ENCODE measurements around the gene FYB1. TPM values are rescaled to one million over a fixed set of nuclear protein-coding genes. Genes with fewer than 3 reads are reported as not detected.

The FYB1 gene
- total RNA-seq, 1 experiment from 2014 or later = 1.3 TPM

DNA sequence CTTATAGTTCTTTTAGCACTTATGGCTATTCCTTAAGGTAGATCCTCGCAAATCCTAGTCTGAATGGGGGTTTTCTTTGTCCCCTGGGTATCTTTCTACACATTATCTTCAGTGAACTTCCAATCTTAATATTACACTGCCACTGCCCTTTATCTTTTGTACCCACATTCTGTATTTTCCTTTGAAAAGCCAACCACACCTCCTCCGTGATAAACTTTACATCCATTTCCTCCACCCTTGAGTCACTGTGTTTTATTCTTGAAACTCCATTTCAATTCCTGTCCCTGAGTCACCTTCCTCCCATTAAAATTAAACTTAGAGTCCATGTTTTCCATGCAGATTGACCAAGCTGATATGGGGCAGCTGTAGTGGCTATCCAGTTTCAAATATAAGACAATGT, 102.0 kb downstream of the FYB1 start:
- no peak for DNase-seq
- CTCF ChIA-PET = no interaction called here
- intact Hi-C loops (cut with micrococcal nuclease; ENCODE audit: unreplicated experiment) = no loop called here
- Histone ChIP-seq H3K27me3 (replicated peaks; ENCODE audit: control insufficient read depth, insufficient read depth, low read length) (peaks cover 1% of the 10 kb centered on the region; the same call in 1 of the 2 replicates), H3K9me3 (no peaks in the 10 kb centered on the region), H3K4me3 (ENCODE audit: low read depth, low read length) (no peak overlapping the region), H3K36me3 (ENCODE audit: control insufficient read depth, insufficient read depth, low read length) (no peaks in the 10 kb centered on the region), H3K4me1 (no peaks in the 10 kb centered on the region; the same call in 1 of the 2 replicates)
- Mint-ChIP-seq H3K27ac (ENCODE audit: unreplicated experiment) (no peak overlapping the region), H3K4me1 (ENCODE audit: low read depth, unreplicated experiment) (peaks cover 7% of the 10 kb centered on the region), H3K4me3 (ENCODE audit: unreplicated experiment) (no peak overlapping the region), H3K27me3 (ENCODE audit: insufficient read depth, unreplicated experiment) (peaks cover 2% of the 10 kb centered on the region), H3K9me3 (ENCODE audit: unreplicated experiment) (no peaks in the 10 kb centered on the region), H3K36me3 (ENCODE audit: insufficient read depth, unreplicated experiment) (no peaks in the 10 kb centered on the region)
- TF ChIP-seq, protein P1, sequence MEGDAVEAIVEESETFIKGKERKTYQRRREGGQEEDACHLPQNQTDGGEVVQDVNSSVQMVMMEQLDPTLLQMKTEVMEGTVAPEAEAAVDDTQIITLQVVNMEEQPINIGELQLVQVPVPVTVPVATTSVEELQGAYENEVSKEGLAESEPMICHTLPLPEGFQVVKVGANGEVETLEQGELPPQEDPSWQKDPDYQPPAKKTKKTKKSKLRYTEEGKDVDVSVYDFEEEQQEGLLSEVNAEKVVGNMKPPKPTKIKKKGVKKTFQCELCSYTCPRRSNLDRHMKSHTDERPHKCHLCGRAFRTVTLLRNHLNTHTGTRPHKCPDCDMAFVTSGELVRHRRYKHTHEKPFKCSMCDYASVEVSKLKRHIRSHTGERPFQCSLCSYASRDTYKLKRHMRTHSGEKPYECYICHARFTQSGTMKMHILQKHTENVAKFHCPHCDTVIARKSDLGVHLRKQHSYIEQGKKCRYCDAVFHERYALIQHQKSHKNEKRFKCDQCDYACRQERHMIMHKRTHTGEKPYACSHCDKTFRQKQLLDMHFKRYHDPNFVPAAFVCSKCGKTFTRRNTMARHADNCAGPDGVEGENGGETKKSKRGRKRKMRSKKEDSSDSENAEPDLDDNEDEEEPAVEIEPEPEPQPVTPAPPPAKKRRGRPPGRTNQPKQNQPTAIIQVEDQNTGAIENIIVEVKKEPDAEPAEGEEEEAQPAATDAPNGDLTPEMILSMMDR (IDR thresholded peaks at IDR 0.05; ENCODE audit: insufficient read depth in 1 of 2, low read depth in 1 of 2, low read length in 1 of 2, severe bottlenecking in 1 of 2, unreplicated experiment in 1 of 2) = no peak
- no TSS peak for BruUV-seq (replicated peaks)
- POLR2A ChIA-PET = no interaction called here

DNA sequence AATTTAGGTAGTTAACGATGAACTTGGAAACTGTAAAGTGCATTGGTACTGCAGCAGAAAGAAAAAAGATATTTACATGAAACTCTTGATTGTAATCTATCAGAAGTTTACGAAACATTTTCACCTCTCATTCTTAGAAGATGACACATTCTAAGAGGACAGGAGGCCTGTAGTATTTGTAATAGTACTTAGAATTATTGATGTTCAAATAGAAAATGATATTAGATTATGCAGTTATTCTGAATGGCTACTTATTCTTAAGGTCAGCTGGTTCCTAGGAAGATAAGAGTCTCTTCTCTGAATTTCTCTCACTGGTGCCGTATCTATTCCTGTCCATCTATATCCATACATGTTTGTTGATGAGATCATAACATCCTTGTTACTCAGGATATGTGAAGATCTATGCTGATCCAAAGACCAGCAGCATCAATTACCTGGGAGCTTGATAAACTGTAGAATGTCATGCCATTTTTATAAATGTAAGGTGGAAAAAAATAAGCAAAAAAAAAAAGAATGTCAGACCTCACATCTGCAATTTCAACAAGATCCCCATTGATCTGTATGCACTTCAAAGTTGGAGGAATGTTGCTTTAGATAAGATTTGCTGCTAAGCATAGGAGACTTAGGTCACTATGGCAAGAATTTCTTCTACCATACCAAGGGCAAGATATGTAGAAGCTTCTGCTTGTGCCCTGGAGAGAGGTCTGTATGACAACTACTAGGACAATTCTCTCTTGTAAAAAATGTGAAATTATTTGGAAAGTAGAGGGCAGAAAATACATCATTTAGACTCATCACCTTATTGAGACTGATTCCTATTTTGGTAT, 102.8 kb downstream of the FYB1 start:
- TF ChIP-seq, protein P1 (IDR thresholded peaks at IDR 0.05; ENCODE audit: insufficient read depth in 1 of 2, low read depth in 1 of 2, low read length in 1 of 2, severe bottlenecking in 1 of 2, unreplicated experiment in 1 of 2) = no peak
- POLR2A ChIA-PET = no interaction called here
- H3K9me3 ChIP-seq = no peaks in the 10 kb centered on the region
- no peak overlapping the region for H3K4me3 ChIP-seq (ENCODE audit: low read depth, low read length)
- Mint-ChIP-seq H3K27me3 (ENCODE audit: insufficient read depth, unreplicated experiment) (peaks cover 2% of the 10 kb centered on the region), H3K36me3 (ENCODE audit: insufficient read depth, unreplicated experiment) (no peaks in the 10 kb centered on the region), H3K9me3 (ENCODE audit: unreplicated experiment) (no peaks in the 10 kb centered on the region), H3K4me1 (ENCODE audit: low read depth, unreplicated experiment) (peaks cover 7% of the 10 kb centered on the region), H3K4me3 (ENCODE audit: unreplicated experiment) (no peak overlapping the region), H3K27ac (ENCODE audit: unreplicated experiment) (no peak overlapping the region)
- intact Hi-C loops (cut with micrococcal nuclease; ENCODE audit: unreplicated experiment) = no loop called here
- no peaks in the 10 kb centered on the region for H3K36me3 ChIP-seq (ENCODE audit: control insufficient read depth, insufficient read depth, low read length)
- no TSS peak for BruUV-seq (replicated peaks)
- no peak for DNase-seq
- no peaks in the 10 kb centered on the region; the same call in 1 of the 2 replicates for H3K4me1 ChIP-seq
- no peaks in the 10 kb centered on the region for H3K27me3 ChIP-seq (replicated peaks; ENCODE audit: control insufficient read depth, insufficient read depth, low read length)
- CTCF ChIA-PET = no interaction called here

DNA sequence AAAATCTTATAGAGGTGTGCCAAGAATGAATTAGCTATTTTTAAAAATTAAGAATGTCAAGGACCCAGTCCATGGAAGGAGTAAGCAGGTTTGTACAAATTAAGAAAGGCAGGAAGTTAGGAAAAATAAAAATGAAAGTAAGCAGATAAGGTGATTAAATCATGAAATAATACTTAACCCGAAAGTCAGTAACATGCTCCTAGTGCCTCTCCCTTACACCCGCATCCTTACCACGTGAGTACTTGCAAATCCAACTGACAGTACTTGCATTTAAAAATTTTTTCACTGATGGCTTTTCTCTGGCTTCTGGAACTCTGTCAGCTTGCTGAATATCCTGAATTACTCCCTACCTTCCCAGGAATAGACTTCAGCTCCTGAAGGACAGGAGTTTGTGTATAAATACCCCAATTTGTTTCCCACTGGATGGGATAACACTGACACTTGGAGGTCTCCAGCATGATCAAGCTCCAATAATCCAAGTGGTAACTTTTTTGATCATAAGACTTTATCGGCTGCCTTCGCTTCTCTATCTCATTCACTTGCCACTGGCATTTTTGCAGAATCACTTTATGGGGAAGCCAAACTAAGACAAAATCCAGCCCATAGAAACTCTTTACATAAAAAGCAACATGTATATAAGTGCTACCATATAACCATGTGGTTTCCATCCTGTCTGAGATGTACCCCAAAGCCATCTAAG, 103.6 kb downstream of the FYB1 start:
- Mint-ChIP-seq H3K27me3 (ENCODE audit: insufficient read depth, unreplicated experiment) (peaks cover 2% of the 10 kb centered on the region), H3K36me3 (ENCODE audit: insufficient read depth, unreplicated experiment) (no peaks in the 10 kb centered on the region), H3K4me3 (ENCODE audit: unreplicated experiment) (no peak overlapping the region), H3K4me1 (ENCODE audit: low read depth, unreplicated experiment) (peaks cover 7% of the 10 kb centered on the region), H3K9me3 (ENCODE audit: unreplicated experiment) (no peaks in the 10 kb centered on the region), H3K27ac (ENCODE audit: unreplicated experiment) (no peak overlapping the region)
- intact Hi-C loops (cut with micrococcal nuclease; ENCODE audit: unreplicated experiment) = no loop called here
- POLR2A ChIA-PET = no interaction called here
- BruUV-seq (replicated peaks) = no TSS peak
- CTCF ChIA-PET = interaction anchor here (0.6 kb wide), 1 partner anchor 446 kb away, joined by 3 read pairs; no protein-coding TSS in a partner anchor
- Histone ChIP-seq H3K4me1 (no peaks in the 10 kb centered on the region; the same call in 1 of the 2 replicates), H3K4me3 (ENCODE audit: low read depth, low read length) (no peak overlapping the region), H3K36me3 (ENCODE audit: control insufficient read depth, insufficient read depth, low read length) (no peaks in the 10 kb centered on the region), H3K9me3 (no peaks in the 10 kb centered on the region), H3K27me3 (replicated peaks; ENCODE audit: control insufficient read depth, insufficient read depth, low read length) (no peaks in the 10 kb centered on the region)
- TF ChIP-seq, protein P1 (IDR thresholded peaks at IDR 0.05; ENCODE audit: insufficient read depth in 1 of 2, low read depth in 1 of 2, low read length in 1 of 2, severe bottlenecking in 1 of 2, unreplicated experiment in 1 of 2) = no peak
- no peak for DNase-seq

Data from Caco-2 (cell line).